ENCODE data around the gene ANGEL2. TPM values are rescaled to one million over a fixed set of nuclear protein-coding genes. Genes with fewer than 3 reads are reported as not detected.

The ANGEL2 gene
- total and polyA plus RNA-seq, 12 donors, result 17.7 to 47.3 (median 27.6) TPM

- Histone ChIP-seq H3K4me3 (no peak overlapping the region), H3K36me3 (replicated peaks in 1 of 2) (no peaks in the 10 kb centered on the region), H3K27ac (no peak overlapping the region), H3K4me1 (replicated peaks in 1 of 2) (peaks cover 15 to 24% of the 10 kb centered on the region in 2 donors), H3K27me3 (peaks cover 3% of the 10 kb centered on the region), H3K9me3 (replicated peaks in 1 of 3) (no peaks in the 10 kb centered on the region)
- DNase-seq, result no peak
- TF ChIP-seq CTCF (IDR thresholded peaks at IDR 0.05), result no peak
- TF ChIP-seq POLR2A (IDR thresholded peaks at IDR 0.05), result no peak
- intact Hi-C loops (cut with DNase I), result no loop called here
These were observed 37.8 kb upstream of the ANGEL2 start for GRCh38 chr1:213053455-213053854.

- TF ChIP-seq POLR2A (IDR thresholded peaks at IDR 0.05) (no peak), CTCF (IDR thresholded peaks at IDR 0.05) (no peak)
- intact Hi-C loops (cut with DNase I), result no loop called here
- WGBS, 4 donors, result 10 to 15% (median 12%) methylated on average over 2 of the region's 2 CpGs
- Histone ChIP-seq H3K27ac (peak overlapping the region in 3 of 5 donors; percentile 81 to 88 (median 87)), H3K36me3 (replicated peaks in 1 of 2) (no peaks in the 10 kb centered on the region), H3K9me3 (replicated peaks in 1 of 3) (no peaks in the 10 kb centered on the region), H3K4me3 (peak overlapping the region in 2 of 4 donors; percentile 77 to 91), H3K27me3 (peaks cover 3% of the 10 kb centered on the region), H3K4me1 (replicated peaks in 1 of 2) (peaks cover 10 to 22% of the 10 kb centered on the region in 2 donors)
- DNase-seq, result no peak
These were observed 36.2 kb upstream of the ANGEL2 start for GRCh38 chr1:213051881-213052202.

- 0 to 1% (median 0%) methylated on average over 10 to 42 of the region's 42 CpGs for WGBS, 4 donors
- H3K27me3 ChIP-seq, result peaks cover 3% of the 10 kb centered on the region
- peaks cover 10 to 17% of the 10 kb centered on the region in 2 donors for H3K4me1 ChIP-seq (replicated peaks in 1 of 2)
- DNase-seq, result peak; percentile 84 to 89 (median 86)
- intact Hi-C loops (cut with DNase I), result no loop called here
- peak within 1 kb of the TSS; percentile 55 to 88 (median 81) for H3K27ac ChIP-seq
- H3K36me3 ChIP-seq (replicated peaks in 1 of 2), result no peaks in the 10 kb centered on the region
- no peaks in the 10 kb centered on the region for H3K9me3 ChIP-seq (replicated peaks in 1 of 3)
- TF ChIP-seq POLR2A (IDR thresholded peaks at IDR 0.05) (peak in 1 of 2 donors; percentile 62), CTCF (IDR thresholded peaks at IDR 0.05) (peak in 4 of 6 experiments; percentile 15 to 32 (median 22))
- peak within 1 kb of the TSS; percentile 67 to 100 (median 84) for H3K4me3 ChIP-seq
These were observed 35.6 kb upstream of the ANGEL2 start, which contains the start of gene RPS6KC1 for GRCh38 chr1:213051127-213051880. Gene RPS6KC1 (plus strand): TSS chr1:213051241. CDS start chr1:213051405, 164 bp downstream.

GRCh38 chr1:213050745-213051126 is 35.1 kb upstream of the ANGEL2 start:
- Histone ChIP-seq H3K27me3 (peaks cover 3% of the 10 kb centered on the region), H3K9me3 (replicated peaks in 1 of 3) (no peaks in the 10 kb centered on the region), H3K36me3 (replicated peaks in 1 of 2) (no peaks in the 10 kb centered on the region), H3K4me3 (peak overlapping the region; percentile 67 to 100 (median 84)), H3K27ac (peak overlapping the region; percentile 55 to 88 (median 81)), H3K4me1 (replicated peaks in 1 of 2) (peaks cover 10 to 17% of the 10 kb centered on the region in 2 donors)
- no peak for DNase-seq
- no peak for TF ChIP-seq CTCF (IDR thresholded peaks at IDR 0.05)
- 18 to 26% (median 19%) methylated on average over 13 to 15 of the region's 15 CpGs for WGBS, 4 donors
- intact Hi-C loops (cut with DNase I), result no loop called here

Measured in adrenal gland (tissue), 12 donors.